Measurements from ENCODE around the gene TCP1.
"Not testable (repeated sequence)": the region's sequence is repeated elsewhere in the genome, so short reads cannot be mapped to it uniquely, and the experiment has no call there.

Gene TCP1

GRCh38 chr6:159769470-159769869, 19.9 kb downstream of the TCP1 start:
- no peak for DNase-seq

- no peak for DNase-seq
These were observed 22.5 kb downstream of the TCP1 start for GRCh38 chr6:159766906-159767305.

GRCh38 chr6:159762681-159763293, 26.6 kb downstream of the TCP1 start:
- DNase-seq: no peak

- peak; percentile 86 for DNase-seq
These were observed 27.3 kb downstream of the TCP1 start, which contains the start of gene ACAT2 for GRCh38 chr6:159761873-159762680. ACAT2 (plus strand) TSS chr6:159762045; CDS start chr6:159762088, 43 bp downstream.

- DNase-seq: no peak
These were observed 28.1 kb downstream of the TCP1 start for GRCh38 chr6:159761129-159761872.

- DNase-seq: no peak
These were observed 28.8 kb downstream of the TCP1 start for GRCh38 chr6:159760602-159761057.

GRCh38 chr6:159759645-159760044, 29.8 kb downstream of the TCP1 start:
- no peak for DNase-seq

GRCh38 chr6:159758031-159759001, 31.1 kb downstream of the TCP1 start:
- no peak for DNase-seq

- no peak for DNase-seq
These were observed 32.9 kb downstream of the TCP1 start for GRCh38 chr6:159756508-159756907.

- DNase-seq: no peak
These were observed 34.2 kb downstream of the TCP1 start for GRCh38 chr6:159754959-159755914.

- no peak for DNase-seq
These were observed 35.0 kb downstream of the TCP1 start for GRCh38 chr6:159754401-159754800.

- no peak for DNase-seq
These were observed 36.1 kb downstream of the TCP1 start for GRCh38 chr6:159753081-159753872.

- DNase-seq: no peak
These were observed 38.0 kb downstream of the TCP1 start for GRCh38 chr6:159751448-159751847.

- not testable (repeated sequence) for DNase-seq
These were observed 41.3 kb downstream of the TCP1 start for GRCh38 chr6:159748127-159748526.

GRCh38 chr6:159746759-159747158, 42.6 kb downstream of the TCP1 start:
- no peak for DNase-seq

- no peak for DNase-seq
These were observed 44.3 kb downstream of the TCP1 start for GRCh38 chr6:159745081-159745480.

- no peak for DNase-seq
These were observed 47.2 kb downstream of the TCP1 start for GRCh38 chr6:159742165-159742564.

GRCh38 chr6:159739341-159739740, 50.1 kb downstream of the TCP1 start:
- no peak for DNase-seq

GRCh38 chr6:159736908-159737307, 52.5 kb downstream of the TCP1 start:
- DNase-seq: no peak

- DNase-seq: not testable (repeated sequence)
These were observed 56.0 kb downstream of the TCP1 start for GRCh38 chr6:159733395-159733794.
